ENCODE measurements around the gene IL15RA.

- TF ChIP-seq CTCF (IDR thresholded peaks at IDR 0.05 in 4 of 5, conservative IDR thresholded peaks at IDR 0.05 in 1 of 5) = no peak
- TF ChIP-seq POLR2A (IDR thresholded peaks at IDR 0.05) = no peak
These were observed 40.3 kb downstream of the IL15RA start for GRCh38 chr10:5937016-5937415.
